Spleen (tissue), 11 donors: Measurements from ENCODE around the gene PACS1. TPM values are rescaled to one million over a fixed set of nuclear protein-coding genes. Genes with fewer than 3 reads are reported as not detected.

Experiments
- DNase-seq: peaks from one replicate; pipeline ENCODE4 v3.0.0-alpha.2; 2020
- H3K27ac ChIP-seq, 8 donors: fragments of 200-600 bp; sonication (generic) in 7 of 8; 1 replicate in 4 of 8; 2 replicates in 4 of 8; pipeline versions ENCODE4 v1.5.0 to v1.8.0; 2016 to 2021; ENCODE audit warnings: inconsistent platforms in 4 of 8, mild to moderate bottlenecking in 4 of 8, moderate library complexity in 1 of 8
- H3K27me3 ChIP-seq, 7 donors: fragments of 200-600 bp; sonication (generic) in 6 of 7; replicated peaks in 1 of 7; 1 replicate in 4 of 7; 2 replicates in 3 of 7; pipeline versions ENCODE4 v1.5.0 to v1.8.0; 2016 to 2021; ENCODE audit warnings: inconsistent platforms in 3 of 7, mild to moderate bottlenecking in 1 of 7
- H3K36me3 ChIP-seq, 6 donors: fragments of 200-600 bp; sonication (generic) in 5 of 6; 1 replicate in 4 of 6; 2 replicates in 2 of 6; pipeline versions ENCODE4 v1.5.0 to v1.8.0; 2016 to 2021; ENCODE audit warnings: inconsistent platforms in 2 of 6
- H3K4me1 ChIP-seq, 6 donors: fragments of 200-600 bp; sonication (generic) in 5 of 6; 1 replicate in 3 of 6; 2 replicates in 3 of 6; pipeline versions ENCODE4 v1.5.0 to v1.8.0; 2016 to 2021; ENCODE audit warnings: inconsistent platforms in 3 of 6
- H3K4me3 ChIP-seq, 8 donors: fragments of 200-600 bp; sonication (generic) in 7 of 8; 1 replicate in 4 of 8; 2 replicates in 4 of 8; pipeline versions ENCODE4 v1.5.0 to v1.8.0; 2016 to 2021; ENCODE audit warnings: inconsistent platforms in 4 of 8, mild to moderate bottlenecking in 4 of 8, moderate library complexity in 2 of 8
- H3K9me3 ChIP-seq, 8 donors: fragments of 200-600 bp; sonication (generic) in 7 of 8; 1 replicate in 4 of 8; 2 replicates in 4 of 8; pipeline versions ENCODE4 v1.5.0 to v1.8.0; 2016 to 2021; ENCODE audit warnings: inconsistent platforms in 4 of 8
- POLR2A ChIP-seq, 3 donors: fragments of 450-650 bp; IDR thresholded peaks; one replicate each; pipeline ENCODE4 v1.5.1; 2017; ENCODE audit warnings: antibody characterized with exemption in 3 of 3, mild to moderate bottlenecking in 1 of 3
- POLR2AphosphoS5 ChIP-seq, 3 donors: sonication (generic); formaldehyde crosslinking; IDR thresholded peaks; one replicate each; pipeline ENCODE4 v1.5.1; 2017; ENCODE audit warnings: antibody characterized with exemption in 3 of 3
- WGBS, 5 donors: extraction: QIAGEN DNeasy Blood & Tissue Kit in 3 of 5; methylation state at CpG; one replicate each; pipeline versions ENCODE4 v1.1.5 to v1.1.7; 2013 to 2018; 5-methylcytosine and 5-hydroxymethylcytosine counted together
- intact Hi-C: fragments of 100-400 bp; cut with DNase I; formaldehyde crosslinking; loops from one replicate; pipeline ENCODE4 v1.15.0; 2023; ENCODE audit warnings: low total_unique reads
- polyA plus RNA-seq, 3 donors: library from polyadenylated mRNA; stranded (reverse); fragments of 200-250 nt; gene quantifications; one replicate each; pipeline ENCODE4 v1.2.1, GENCODE V29; 2013
- total RNA-seq, 7 donors: library from RNA; depleted of rRNA in 3 of 7; stranded (reverse); fragments of >200 nt in 3 of 7; fragmentation: NEBNext Ultra II Directional in 4 of 7; extraction: Animal tissue kit (Norgen Biotek cat#: 25700) in 4 of 7; gene quantifications; one replicate each; pipeline versions ENCODE4 v1.1.0 to v1.2.1, GENCODE V29; 2016 to 2021
- TF ChIP-seq, protein P1 (sequence below), 11 experiments: fragments of 200-600 bp in 7 of 11; fragments of 450-650 bp in 4 of 11; sonication (generic) in 4 of 11; IDR thresholded peaks in 8 of 11; conservative IDR thresholded peaks in 3 of 11; 1 replicate in 7 of 11; 2 replicates in 4 of 11; pipeline versions ENCODE4 v1.4.0 to v1.8.0; 2016 to 2021; ENCODE audit warnings: antibody characterized with exemption in 11 of 11, inconsistent platforms in 4 of 11, mild to moderate bottlenecking in 1 of 11
- donor health status: healthy with polysubstance abuse.
- donor health status: DM: no; HTN: no; CAD: no; lungs with moderate emphysema.
- donor health status: DM: no; HTN: no; CAD: no.
- donor health status: Bipolar disorder and iron deficiency.
- donor health status: healthy.
- donor health status: DM: no; HTN: no; CAD: no.
- donor health status: DM: yes; HTN: yes; CAD: no.

PACS1 gene
- total and polyA plus RNA-seq, 10 donors: 20.6 to 126 (median 98.8) TPM

DNA sequence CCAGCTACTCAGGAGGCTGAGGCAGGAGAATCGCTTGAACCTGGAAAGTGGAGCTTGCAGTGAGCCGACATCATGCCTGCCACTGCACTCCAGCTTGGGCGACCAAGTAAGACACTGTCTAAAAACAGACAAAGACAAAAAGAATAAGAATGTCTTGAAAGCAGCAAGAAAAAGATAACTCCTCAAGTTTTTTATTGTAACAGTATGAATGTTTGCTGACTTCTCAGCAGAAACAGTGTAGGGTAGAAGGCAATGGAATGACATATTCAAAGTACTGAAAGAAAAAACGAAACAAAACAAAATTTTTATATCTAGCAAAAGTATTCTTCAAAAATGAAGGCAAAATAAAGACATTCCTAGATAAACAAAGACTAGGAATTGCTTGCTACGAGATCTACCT lies 76.9 kb downstream of the PACS1 start:
- H3K4me1 ChIP-seq: peaks cover 7 to 71% (median 23%) of the 10 kb centered on the region in 6 donors
- WGBS, 5 donors: 85 to 95% (median 94%) methylated on average over 5 of the region's 5 CpGs
- H3K4me3 ChIP-seq: no peak overlapping the region
- H3K9me3 ChIP-seq: no peaks in the 10 kb centered on the region
- TF ChIP-seq, protein P1, sequence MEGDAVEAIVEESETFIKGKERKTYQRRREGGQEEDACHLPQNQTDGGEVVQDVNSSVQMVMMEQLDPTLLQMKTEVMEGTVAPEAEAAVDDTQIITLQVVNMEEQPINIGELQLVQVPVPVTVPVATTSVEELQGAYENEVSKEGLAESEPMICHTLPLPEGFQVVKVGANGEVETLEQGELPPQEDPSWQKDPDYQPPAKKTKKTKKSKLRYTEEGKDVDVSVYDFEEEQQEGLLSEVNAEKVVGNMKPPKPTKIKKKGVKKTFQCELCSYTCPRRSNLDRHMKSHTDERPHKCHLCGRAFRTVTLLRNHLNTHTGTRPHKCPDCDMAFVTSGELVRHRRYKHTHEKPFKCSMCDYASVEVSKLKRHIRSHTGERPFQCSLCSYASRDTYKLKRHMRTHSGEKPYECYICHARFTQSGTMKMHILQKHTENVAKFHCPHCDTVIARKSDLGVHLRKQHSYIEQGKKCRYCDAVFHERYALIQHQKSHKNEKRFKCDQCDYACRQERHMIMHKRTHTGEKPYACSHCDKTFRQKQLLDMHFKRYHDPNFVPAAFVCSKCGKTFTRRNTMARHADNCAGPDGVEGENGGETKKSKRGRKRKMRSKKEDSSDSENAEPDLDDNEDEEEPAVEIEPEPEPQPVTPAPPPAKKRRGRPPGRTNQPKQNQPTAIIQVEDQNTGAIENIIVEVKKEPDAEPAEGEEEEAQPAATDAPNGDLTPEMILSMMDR (IDR thresholded peaks at IDR 0.05 in 8 of 11, conservative IDR thresholded peaks at IDR 0.05 in 3 of 11): no peak
- TF ChIP-seq POLR2AphosphoS5 (IDR thresholded peaks at IDR 0.05) (no peak), POLR2A (IDR thresholded peaks at IDR 0.05) (no peak)
- intact Hi-C loops: no loop called here
- no peaks in the 10 kb centered on the region for H3K27me3 ChIP-seq
- no peak for DNase-seq
- H3K36me3 ChIP-seq: no peaks in the 10 kb centered on the region
- no peak overlapping the region for H3K27ac ChIP-seq

DNA sequence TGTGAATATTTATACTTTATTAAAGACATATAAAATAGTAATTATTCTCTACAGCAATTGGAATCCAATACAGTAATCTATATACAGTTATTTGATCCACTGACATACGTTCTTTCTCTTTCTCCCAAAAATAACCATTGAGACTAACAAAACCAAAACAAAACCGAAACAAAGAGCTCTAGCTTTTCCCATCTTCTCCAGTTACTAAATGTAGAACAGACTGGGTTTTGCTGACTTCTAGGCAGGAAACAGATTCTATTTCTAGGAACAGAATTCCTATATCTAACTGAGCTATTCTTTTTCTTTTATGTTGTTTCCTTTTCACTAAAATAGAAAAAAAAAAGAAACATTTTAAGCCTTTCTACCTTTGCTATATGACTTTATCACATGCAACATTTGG lies 80.1 kb downstream of the PACS1 start:
- intact Hi-C loops: no loop called here
- Histone ChIP-seq H3K4me1 (peaks cover 0 to 40% (median 12%) of the 10 kb centered on the region in 6 donors), H3K27ac (peak overlapping the region in 6 of 8 donors; percentile 1 to 74 (median 46)), H3K4me3 (peak overlapping the region in 1 of 8 donors; percentile 8), H3K36me3 (no peaks in the 10 kb centered on the region), H3K9me3 (no peaks in the 10 kb centered on the region), H3K27me3 (no peaks in the 10 kb centered on the region)
- no peak for TF ChIP-seq POLR2A (IDR thresholded peaks at IDR 0.05)
- TF ChIP-seq POLR2AphosphoS5 (IDR thresholded peaks at IDR 0.05): no peak
- TF ChIP-seq, protein P1 (IDR thresholded peaks at IDR 0.05 in 8 of 11, conservative IDR thresholded peaks at IDR 0.05 in 3 of 11): no peak
- 16 to 26% (median 17%) methylated on average over 2 of the region's 2 CpGs for WGBS, 5 donors
- DNase-seq: no peak

DNA sequence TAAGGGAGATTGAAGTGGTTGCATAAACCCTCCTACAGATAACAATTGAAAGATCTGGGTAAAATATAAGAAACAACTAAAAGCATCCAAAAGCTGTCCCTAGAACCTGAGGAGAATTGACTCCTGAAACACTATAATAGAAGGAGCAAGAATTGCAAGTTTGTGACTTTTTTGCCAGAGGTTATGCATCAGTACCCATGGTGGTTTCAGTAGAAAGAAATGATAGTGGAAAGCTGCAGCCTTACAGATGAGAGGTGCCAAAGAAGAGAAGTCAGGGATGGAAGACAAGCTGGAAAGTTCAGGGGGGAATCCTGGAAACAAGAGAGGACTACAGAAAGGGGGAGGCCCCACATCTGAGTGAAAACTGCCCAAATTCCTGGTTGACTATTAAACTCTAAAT lies 80.7 kb downstream of the PACS1 start:
- no peak for TF ChIP-seq POLR2A (IDR thresholded peaks at IDR 0.05)
- TF ChIP-seq, protein P1 (IDR thresholded peaks at IDR 0.05 in 8 of 11, conservative IDR thresholded peaks at IDR 0.05 in 3 of 11): no peak
- TF ChIP-seq POLR2AphosphoS5 (IDR thresholded peaks at IDR 0.05): no peak
- Histone ChIP-seq H3K4me3 (no peak overlapping the region), H3K4me1 (peaks cover 0 to 34% (median 12%) of the 10 kb centered on the region in 6 donors), H3K27me3 (no peaks in the 10 kb centered on the region), H3K36me3 (no peaks in the 10 kb centered on the region), H3K9me3 (no peaks in the 10 kb centered on the region), H3K27ac (peak overlapping the region in 3 of 8 donors; percentile 51 to 74 (median 73))
- intact Hi-C loops: no loop called here
- DNase-seq: no peak

DNA sequence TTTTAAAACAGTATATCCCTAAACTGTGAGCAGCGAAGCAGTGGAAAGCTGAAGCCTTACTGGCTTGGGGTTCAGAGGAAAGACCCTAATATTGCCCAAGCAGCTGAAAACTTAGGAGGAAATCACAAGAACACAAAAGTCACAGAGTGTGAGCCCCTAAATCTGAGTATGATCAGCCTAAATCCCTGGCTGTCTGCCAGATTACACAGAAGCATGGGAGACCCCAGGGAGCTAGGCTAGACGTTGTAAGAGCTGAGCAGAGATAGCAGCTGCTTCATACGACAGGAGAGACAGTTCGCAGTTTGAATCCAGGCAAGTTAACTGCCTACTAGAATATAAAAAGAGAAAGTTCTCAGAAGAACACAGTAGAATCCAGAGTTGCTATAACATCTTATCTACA lies 81.2 kb downstream of the PACS1 start:
- intact Hi-C loops: no loop called here

More for the DNA sequence above, 81.2 kb downstream of the PACS1 start:
- Histone ChIP-seq H3K4me1 (peaks cover 0 to 31% (median 12%) of the 10 kb centered on the region in 6 donors), H3K4me3 (no peak overlapping the region), H3K9me3 (no peaks in the 10 kb centered on the region), H3K36me3 (no peaks in the 10 kb centered on the region), H3K27me3 (no peaks in the 10 kb centered on the region), H3K27ac (no peak overlapping the region)
- no peak for TF ChIP-seq POLR2AphosphoS5 (IDR thresholded peaks at IDR 0.05)
- no peak for TF ChIP-seq POLR2A (IDR thresholded peaks at IDR 0.05)
- TF ChIP-seq, protein P1 (IDR thresholded peaks at IDR 0.05 in 8 of 11, conservative IDR thresholded peaks at IDR 0.05 in 3 of 11): no peak
- 75 to 88% (median 79%) methylated on average over 4 of the region's 4 CpGs for WGBS, 5 donors
- DNase-seq: no peak
